CD4-positive, alpha-beta T cell treated with Interleukin-6 at 100 ng/mL for 8 hours (primary cell): ENCODE results near the gene GPATCH4.
"Not testable (repeated sequence)": the region's sequence is repeated elsewhere in the genome, so short reads cannot be mapped to it uniquely, and the experiment has no call there.

Experiments used
- DNase-seq: peaks from one replicate; pipeline ENCODE4 v3.0.0-alpha.2; 2020; ENCODE audit warnings: mixed read lengths, low spot score

GPATCH4 gene

GRCh38 chr1:156626079-156626438, 24.8 kb upstream of the GPATCH4 start:
- no peak for DNase-seq

- DNase-seq, result peak; percentile 54
Measured at GRCh38 chr1:156625436-156626078, 24.3 kb upstream of the GPATCH4 start.

- DNase-seq, result no peak
Measured at GRCh38 chr1:156624814-156625435, 23.6 kb upstream of the GPATCH4 start.

- no peak for DNase-seq
Measured at GRCh38 chr1:156623946-156624813, 22.9 kb upstream of the GPATCH4 start.

GRCh38 chr1:156622581-156623297, 21.5 kb upstream of the GPATCH4 start:
- DNase-seq, result no peak

GRCh38 chr1:156619582-156619955, 18.3 kb upstream of the GPATCH4 start:
- no peak for DNase-seq

GRCh38 chr1:156618853-156619581, 17.7 kb upstream of the GPATCH4 start, which contains the start of gene HAPLN2:
HAPLN2 (plus strand) TSS chr1:156619415; CDS start chr1:156623491, 4,076 bp downstream.
- DNase-seq, result no peak

GRCh38 chr1:156616463-156616862, 15.2 kb upstream of the GPATCH4 start:
- DNase-seq, result no peak

GRCh38 chr1:156615946-156616345, 14.7 kb upstream of the GPATCH4 start:
- no peak for DNase-seq

GRCh38 chr1:156612666-156613065, 11.4 kb upstream of the GPATCH4 start:
- no peak for DNase-seq

- DNase-seq, result not testable (repeated sequence)
Measured at GRCh38 chr1:156610072-156610471, 8.8 kb upstream of the GPATCH4 start.

- peak; percentile 55 for DNase-seq
Measured at GRCh38 chr1:156608981-156609380, 7.7 kb upstream of the GPATCH4 start.

GRCh38 chr1:156608036-156608674, 6.9 kb upstream of the GPATCH4 start:
- DNase-seq, result peak; percentile 69

GRCh38 chr1:156607344-156607743, 6.1 kb upstream of the GPATCH4 start:
- DNase-seq, result not testable (repeated sequence)

- no peak for DNase-seq
Measured at GRCh38 chr1:156602557-156602993, 1.3 kb upstream of the GPATCH4 start.

GRCh38 chr1:156601892-156602291, 613 bp upstream of the GPATCH4 start:
- DNase-seq, result no peak

GRCh38 chr1:156600733-156601121, 552 bp downstream of the GPATCH4 start:
- DNase-seq, result no peak

- no peak for DNase-seq
Measured at GRCh38 chr1:156599811-156600210, 1.5 kb downstream of the GPATCH4 start.

- no peak for DNase-seq
Measured at GRCh38 chr1:156598731-156599432, 2.4 kb downstream of the GPATCH4 start.

- DNase-seq, result no peak
Measured at GRCh38 chr1:156598125-156598524, 3.2 kb downstream of the GPATCH4 start.
